Left lung (tissue), 10 donors: Measurements from ENCODE around the gene TTLL5. TPM values are rescaled to one million over a fixed set of nuclear protein-coding genes. Genes with fewer than 3 reads are reported as not detected.

Experiments used
- ATAC-seq: fragments of 200-7000 bp; cut with Tn5 transposase; one replicate; pipeline ENCODE4 v1.9.1; 2020; ENCODE audit warnings: moderate library complexity
- DNase-seq, 4 donors: peaks; one replicate each; pipeline ENCODE4 v3.0.0-alpha.2; 2013 to 2020
- H3K27ac ChIP-seq, 2 donors: fragments of 200-600 bp; sonication (generic) in 1 of 2; one replicate each; pipeline versions ENCODE4 v1.5.0 to v1.8.0; 2020 to 2021
- H3K27me3 ChIP-seq, 2 donors: fragments of 200-600 bp; sonication (generic) in 1 of 2; one replicate each; pipeline versions ENCODE4 v1.5.0 to v1.8.0; 2020 to 2021
- H3K36me3 ChIP-seq, 2 donors: fragments of 200-600 bp; sonication (generic) in 1 of 2; one replicate each; pipeline versions ENCODE4 v1.5.0 to v1.8.0; 2020 to 2021
- H3K4me1 ChIP-seq, 2 donors: fragments of 200-600 bp; one replicate each; pipeline ENCODE4 v1.8.0; 2021
- H3K4me3 ChIP-seq, 2 donors: fragments of 200-600 bp; sonication (generic) in 1 of 2; one replicate each; pipeline versions ENCODE4 v1.5.0 to v1.8.0; 2020 to 2021; ENCODE audit warnings: mild to moderate bottlenecking in 1 of 2
- H3K9me3 ChIP-seq, 2 donors: fragments of 200-600 bp; sonication (generic) in 1 of 2; one replicate each; pipeline versions ENCODE4 v1.5.0 to v1.8.0; 2020 to 2021
- CTCF ChIP-seq, 2 donors: fragments of 200-600 bp; sonication (generic) in 1 of 2; IDR thresholded peaks; one replicate each; pipeline versions ENCODE4 v1.5.0 to v1.8.0; 2021; ENCODE audit warnings: antibody characterized with exemption in 2 of 2
- intact Hi-C, 2 donors: fragments of 100-400 bp; cut with DNase I; formaldehyde crosslinking; loops; one replicate each; pipeline versions ENCODE4 v1.11.2 to v1.14.2; 2022
- polyA plus RNA-seq, 6 donors: library from polyadenylated mRNA; unstranded; fragments of 120-200 nt; gene quantifications; one replicate each; pipeline ENCODE4 v1.2.1, GENCODE V29; 2013; ENCODE audit not compliant: insufficient read length in 6 of 6
- total RNA-seq, 2 donors: library from RNA; stranded (reverse); fragmentation: NEBNext Ultra II Directional; extraction: Animal tissue kit (Norgen Biotek cat#: 25700); gene quantifications; one replicate each; pipeline ENCODE4 v1.2.1, GENCODE V29; 2021
- donor health status: DM: no; HTN: yes; CAD: no.
- donor health status: DM: no; HTN: no; CAD: no.

Gene TTLL5
- total and polyA plus RNA-seq, 8 donors: 30.8 to 46.7 (median 42.1) TPM

- no peaks in the 10 kb centered on the region for H3K4me1 ChIP-seq
- peaks cover 0 to 7% of the 10 kb centered on the region in 2 donors for H3K36me3 ChIP-seq
- intact Hi-C loops: no loop called here
- no peak overlapping the region for H3K4me3 ChIP-seq
- H3K27me3 ChIP-seq: no peaks in the 10 kb centered on the region
- ATAC-seq: no peak
- H3K9me3 ChIP-seq: no peaks in the 10 kb centered on the region
- TF ChIP-seq CTCF (IDR thresholded peaks at IDR 0.05): no peak
- DNase-seq: no peak
- no peak overlapping the region for H3K27ac ChIP-seq
Observed at GRCh38 chr14:75738192-75738591, 77.1 kb downstream of the TTLL5 start.

DNA sequence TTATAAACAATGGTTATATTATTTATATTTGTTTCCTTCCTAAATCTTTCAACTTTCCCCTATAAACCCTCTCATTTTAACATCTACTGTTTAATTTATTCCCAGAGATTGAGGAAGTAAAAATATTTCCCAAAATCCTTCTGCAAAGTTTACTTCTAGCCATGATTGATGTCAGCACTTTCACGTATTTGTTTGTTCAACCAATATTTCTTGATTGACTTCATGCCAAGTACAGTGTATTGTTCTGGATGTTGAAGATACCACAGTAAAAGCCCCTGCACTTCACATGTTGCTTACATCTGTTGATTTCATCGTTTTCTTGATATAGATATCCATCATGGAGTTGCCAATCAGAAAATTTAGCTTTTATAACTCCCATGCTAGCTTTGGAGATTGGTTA, 81.8 kb downstream of the TTLL5 start:
- no peak for TF ChIP-seq CTCF (IDR thresholded peaks at IDR 0.05)
- Histone ChIP-seq H3K9me3 (peaks cover 0 to 5% of the 10 kb centered on the region in 2 donors), H3K36me3 (peaks cover 0 to 43% of the 10 kb centered on the region in 2 donors), H3K4me3 (no peak overlapping the region), H3K4me1 (no peaks in the 10 kb centered on the region), H3K27me3 (no peaks in the 10 kb centered on the region), H3K27ac (no peak overlapping the region)
- intact Hi-C loops: no loop called here
- ATAC-seq: no peak
- no peak for DNase-seq

DNA sequence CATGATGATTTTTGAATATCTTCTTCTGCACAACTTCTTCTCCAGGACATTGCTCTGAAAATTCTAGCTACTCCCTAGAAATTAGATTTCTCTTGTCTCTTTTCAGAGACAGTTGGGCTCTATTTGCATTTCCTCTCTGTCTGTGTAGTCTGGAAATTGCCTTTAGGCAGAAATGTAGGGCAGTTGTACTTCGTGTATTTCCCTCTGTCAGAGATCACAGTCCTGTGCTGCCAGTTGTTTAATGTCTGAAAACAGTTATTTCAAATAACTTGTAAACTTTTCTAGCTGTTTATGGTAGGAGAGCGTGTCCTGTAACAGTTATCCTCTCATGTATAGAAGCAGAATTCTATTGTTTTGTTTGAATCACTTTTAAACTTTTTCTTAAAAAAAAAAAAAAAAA, 86.9 kb downstream of the TTLL5 start:
- DNase-seq (peak in 1 of 4 donors; percentile 23), ATAC-seq (no peak)
- TF ChIP-seq CTCF (IDR thresholded peaks at IDR 0.05): no peak
- Histone ChIP-seq H3K9me3 (peaks cover 0 to 5% of the 10 kb centered on the region in 2 donors), H3K27me3 (no peaks in the 10 kb centered on the region), H3K4me3 (no peak overlapping the region), H3K36me3 (peaks cover 0 to 49% of the 10 kb centered on the region in 2 donors), H3K27ac (no peak overlapping the region), H3K4me1 (no peaks in the 10 kb centered on the region)
- intact Hi-C loops: no loop called here

- ATAC-seq (no peak), DNase-seq (no peak)
- Histone ChIP-seq H3K4me1 (no peaks in the 10 kb centered on the region), H3K27me3 (no peaks in the 10 kb centered on the region), H3K4me3 (no peak overlapping the region), H3K36me3 (peaks cover 0 to 45% of the 10 kb centered on the region in 2 donors), H3K27ac (no peak overlapping the region), H3K9me3 (peaks cover 0 to 5% of the 10 kb centered on the region in 2 donors)
- intact Hi-C loops: no loop called here
- no peak for TF ChIP-seq CTCF (IDR thresholded peaks at IDR 0.05)
Observed at GRCh38 chr14:75748336-75748735, 87.3 kb downstream of the TTLL5 start.

DNA sequence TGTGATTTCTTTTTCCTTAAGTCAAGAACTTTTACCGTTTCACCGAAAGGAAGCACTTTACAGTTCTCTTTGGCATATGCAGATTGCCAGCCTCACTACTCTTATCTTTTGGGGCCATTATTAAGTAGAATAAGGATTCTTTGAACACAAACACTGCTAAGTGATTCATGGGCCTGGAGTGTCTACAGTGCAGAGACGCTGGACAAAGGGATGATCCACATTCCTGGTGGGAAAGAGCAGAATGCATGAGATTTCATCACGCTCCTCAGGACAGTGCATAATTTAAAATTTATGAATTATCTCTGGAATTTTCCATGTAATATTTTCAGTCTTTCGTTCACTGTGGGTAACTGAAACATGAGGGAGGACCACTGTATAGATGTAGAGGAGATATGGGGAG, 90.2 kb downstream of the TTLL5 start:
- DNase-seq: no peak
- peak; percentile 31 for ATAC-seq
- Histone ChIP-seq H3K27me3 (no peaks in the 10 kb centered on the region), H3K4me3 (no peak overlapping the region), H3K27ac (peak overlapping the region in 1 of 2 donors; percentile 8), H3K4me1 (no peaks in the 10 kb centered on the region), H3K9me3 (peaks cover 0 to 5% of the 10 kb centered on the region in 2 donors), H3K36me3 (peaks cover 0 to 21% of the 10 kb centered on the region in 2 donors)
- intact Hi-C loops: no loop called here
- TF ChIP-seq CTCF (IDR thresholded peaks at IDR 0.05): no peak
